Mesendoderm (in vitro differentiated cells): ENCODE data around the gene MARCHF5. TPM values are rescaled to one million over a fixed set of nuclear protein-coding genes. Genes with fewer than 3 reads are reported as not detected.
"Not testable (repeated sequence)": the region's sequence is repeated elsewhere in the genome, so short reads cannot be mapped to it uniquely, and the experiment has no call there.

ENCODE experiments used
- DNase-seq: peaks from one replicate; pipeline ENCODE4 v3.0.0; 2013
- H2AK5ac ChIP-seq: 2 replicates; pipeline ENCODE4 v1.6.1; 2013; ENCODE audit warnings: low read length, inconsistent platforms
- H2BK120ac ChIP-seq: 2 replicates; pipeline ENCODE4 v1.6.1; 2013; ENCODE audit warnings: low read depth, mild to moderate bottlenecking, low read length, moderate library complexity, mixed read lengths
- H2BK15ac ChIP-seq: replicated peaks from 2 replicates; pipeline ENCODE4 v1.6.1; 2013; ENCODE audit warnings: low read depth, mild to moderate bottlenecking, moderate library complexity
- H2BK5ac ChIP-seq: 2 replicates; pipeline ENCODE4 v1.6.1; 2013; ENCODE audit warnings: low read length, inconsistent platforms
- H3K18ac ChIP-seq: 2 replicates; pipeline ENCODE4 v1.6.1; 2013; ENCODE audit warnings: mild to moderate bottlenecking, low read length, mixed read lengths
- H3K23ac ChIP-seq: one replicate; pipeline ENCODE4 v1.6.1; 2013; ENCODE audit warnings: low read length
- H3K27ac ChIP-seq: 2 replicates; pipeline ENCODE4 v1.5.1; 2013; ENCODE audit warnings: low read depth, mild to moderate bottlenecking, inconsistent platforms, low read length, moderate library complexity
- H3K27me3 ChIP-seq: 2 replicates; pipeline ENCODE4 v1.6.1; 2013; ENCODE audit warnings: low read length, control low read depth, mild to moderate bottlenecking, inconsistent platforms; ENCODE audit not compliant: insufficient read depth, poor library complexity
- H3K36me3 ChIP-seq: 2 replicates; pipeline ENCODE4 v1.6.1; 2013; ENCODE audit warnings: low read length, inconsistent platforms; ENCODE audit not compliant: control insufficient read depth, insufficient read depth
- H3K4ac ChIP-seq: one replicate; pipeline ENCODE4 v1.6.1; 2013; ENCODE audit warnings: low read depth, mild to moderate bottlenecking, low read length, moderate library complexity
- H3K4me1 ChIP-seq: 2 replicates; pipeline ENCODE4 v1.6.1; 2013; ENCODE audit warnings: low read depth, low read length, inconsistent platforms; ENCODE audit not compliant: control insufficient read depth
- H3K4me2 ChIP-seq: 2 replicates; pipeline ENCODE4 v1.6.1; 2013; ENCODE audit warnings: low read length
- H3K4me3 ChIP-seq: 2 replicates; pipeline ENCODE4 v1.5.1; 2013; ENCODE audit warnings: mild to moderate bottlenecking, low read length
- H3K56ac ChIP-seq: one replicate; pipeline ENCODE4 v1.6.1; 2013; ENCODE audit warnings: low read length
- H3K79me1 ChIP-seq: 2 replicates; pipeline ENCODE4 v1.6.1; 2013; ENCODE audit warnings: low read length, inconsistent platforms
- H3K79me2 ChIP-seq: 2 replicates; pipeline ENCODE4 v1.6.1; 2013; ENCODE audit warnings: mild to moderate bottlenecking, low read length; ENCODE audit not compliant: control insufficient read depth, insufficient read depth
- H3K9ac ChIP-seq: 2 replicates; pipeline ENCODE4 v1.6.1; 2013; ENCODE audit warnings: low read length, inconsistent platforms
- H4K5ac ChIP-seq: one replicate; pipeline ENCODE4 v1.6.1; 2013; ENCODE audit warnings: low read length
- H4K8ac ChIP-seq: one replicate; pipeline ENCODE4 v1.6.1; 2013; ENCODE audit warnings: low read depth, mild to moderate bottlenecking, control low read depth, low read length, moderate library complexity
- WGBS: extraction: QIAGEN DNeasy Blood & Tissue Kit; methylation state at CpG from one replicate; pipeline ENCODE4 v1.1.7; 2013; ENCODE audit warnings: low lambda C conversion rate, missing lambda C conversion rate; ENCODE audit not compliant: insufficient coverage; ENCODE audit errors: extremely low coverage; 5-methylcytosine and 5-hydroxymethylcytosine counted together
- small RNA-seq: library from polyadenylated mRNA; stranded (forward); fragments of <200 nt; extraction: miRNeasy Mini kit (QIAGEN cat#:217004); gene quantifications from one replicate; pipeline ENCODE3, GENCODE V24; 2013; ENCODE audit not compliant: insufficient read depth

The MARCHF5 gene

DNA sequence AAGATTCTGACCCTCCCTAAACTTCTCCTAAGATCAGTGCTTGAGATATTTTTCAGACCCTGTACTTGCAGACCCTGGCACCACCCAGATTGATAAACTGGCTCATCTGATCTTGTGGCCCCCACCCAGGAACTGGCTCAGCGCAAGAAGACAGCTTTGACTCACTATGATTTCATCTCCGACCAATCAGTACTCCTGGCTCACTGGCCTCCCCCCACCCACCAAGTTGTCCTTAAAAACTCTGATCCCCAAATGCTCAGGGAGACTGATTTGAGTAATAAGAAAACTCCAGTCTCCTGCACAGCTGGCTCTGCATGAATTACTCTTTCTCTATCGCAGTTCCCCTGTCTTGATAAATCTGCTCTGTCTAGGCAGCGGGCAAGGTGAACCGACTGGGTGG, 111.3 kb downstream of the MARCHF5 start:
- not testable (repeated sequence) for H2BK15ac ChIP-seq, H3K36me3 ChIP-seq, H3K27me3 ChIP-seq, H3K27ac ChIP-seq, H3K4ac ChIP-seq, H3K18ac ChIP-seq, H3K23ac ChIP-seq, H2BK120ac ChIP-seq, H3K79me1 ChIP-seq, H3K9ac ChIP-seq, H3K4me1 ChIP-seq, H2BK5ac ChIP-seq, H3K56ac ChIP-seq, H2AK5ac ChIP-seq, H4K5ac ChIP-seq, H3K79me2 ChIP-seq, DNase-seq, H3K4me3 ChIP-seq, H4K8ac ChIP-seq, H3K4me2 ChIP-seq
- WGBS: no CpG with 5 or more reads among the region's 5 CpGs

Small RNA genes lying within 50 kb of the gene (small RNA-seq; reads per million reads assigned to genes)
- gene RF00019 (not detected), gene RNY3P12 (not detected)
